ENCODE results near the gene GALNT18. TPM values are rescaled to one million over a fixed set of nuclear protein-coding genes. Genes with fewer than 3 reads are reported as not detected.

GALNT18 gene
- total RNA-seq, 1 donor from 2014 or later = not detected

DNA sequence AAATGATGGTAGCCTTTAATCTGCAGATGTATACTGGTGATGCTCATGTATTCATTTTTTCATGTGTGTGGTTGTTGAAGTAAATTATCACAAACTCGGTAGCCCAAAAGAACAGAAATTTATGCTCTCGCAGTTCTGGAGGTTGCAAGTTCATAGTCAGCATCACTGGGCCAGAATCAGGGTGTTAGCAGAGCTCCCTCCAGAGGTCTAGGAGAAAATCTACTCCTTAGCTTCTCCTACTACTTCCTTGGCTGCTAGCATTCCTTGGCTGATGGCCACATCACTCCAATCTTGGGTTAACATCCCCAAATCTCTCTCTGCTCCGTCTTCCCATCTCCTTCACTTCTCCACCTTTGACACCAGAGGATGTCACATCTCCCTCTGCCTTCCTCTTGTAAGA, 45.3 kb upstream of the GALNT18 start:
- CTCF ChIA-PET = no interaction called here
- ATAC-seq (ENCODE audit: low read depth) (no peak), DNase-seq (no peak)
- peaks cover 5% of the 10 kb centered on the region for H3K9me3 Mint-ChIP-seq
- TF ChIP-seq, protein P1, sequence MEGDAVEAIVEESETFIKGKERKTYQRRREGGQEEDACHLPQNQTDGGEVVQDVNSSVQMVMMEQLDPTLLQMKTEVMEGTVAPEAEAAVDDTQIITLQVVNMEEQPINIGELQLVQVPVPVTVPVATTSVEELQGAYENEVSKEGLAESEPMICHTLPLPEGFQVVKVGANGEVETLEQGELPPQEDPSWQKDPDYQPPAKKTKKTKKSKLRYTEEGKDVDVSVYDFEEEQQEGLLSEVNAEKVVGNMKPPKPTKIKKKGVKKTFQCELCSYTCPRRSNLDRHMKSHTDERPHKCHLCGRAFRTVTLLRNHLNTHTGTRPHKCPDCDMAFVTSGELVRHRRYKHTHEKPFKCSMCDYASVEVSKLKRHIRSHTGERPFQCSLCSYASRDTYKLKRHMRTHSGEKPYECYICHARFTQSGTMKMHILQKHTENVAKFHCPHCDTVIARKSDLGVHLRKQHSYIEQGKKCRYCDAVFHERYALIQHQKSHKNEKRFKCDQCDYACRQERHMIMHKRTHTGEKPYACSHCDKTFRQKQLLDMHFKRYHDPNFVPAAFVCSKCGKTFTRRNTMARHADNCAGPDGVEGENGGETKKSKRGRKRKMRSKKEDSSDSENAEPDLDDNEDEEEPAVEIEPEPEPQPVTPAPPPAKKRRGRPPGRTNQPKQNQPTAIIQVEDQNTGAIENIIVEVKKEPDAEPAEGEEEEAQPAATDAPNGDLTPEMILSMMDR (IDR thresholded peaks at IDR 0.05) = no peak
- no peaks in the 10 kb centered on the region for H3K36me3 Mint-ChIP-seq (ENCODE audit: low read depth)
- H3K4me3 Mint-ChIP-seq = no peak overlapping the region
- intact Hi-C loops (cut with micrococcal nuclease) = no loop called here
- no peak overlapping the region for H3K27ac Mint-ChIP-seq
- peaks cover 19% of the 10 kb centered on the region for H3K27me3 Mint-ChIP-seq
- no peaks in the 10 kb centered on the region for H3K4me1 Mint-ChIP-seq
- POLR2A ChIA-PET = no interaction called here

DNA sequence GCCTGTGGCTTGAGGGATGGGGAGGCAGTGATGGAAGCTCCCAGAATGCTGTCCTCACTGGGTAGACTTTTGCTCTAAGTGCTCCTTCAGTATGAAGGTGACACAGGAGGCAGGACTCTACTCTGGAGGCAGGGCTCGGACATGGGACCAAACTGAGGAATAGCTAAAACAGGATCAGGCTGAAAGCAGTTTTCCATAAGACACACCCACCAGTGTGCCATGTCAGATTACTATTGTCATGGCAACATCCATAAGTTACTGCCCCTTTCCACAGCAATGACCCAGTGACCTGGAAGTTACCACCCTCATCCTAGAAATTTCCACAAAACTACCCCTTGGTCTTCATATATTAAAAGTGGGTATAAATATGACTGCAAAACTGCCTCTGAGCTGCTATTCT, 43.6 kb upstream of the GALNT18 start:
- ChIA-PET POLR2A (no interaction called here), CTCF (no interaction called here)
- TF ChIP-seq, protein P1 (IDR thresholded peaks at IDR 0.05) = no peak
- intact Hi-C loops (cut with micrococcal nuclease) = no loop called here
- ATAC-seq (ENCODE audit: low read depth) (no peak), DNase-seq (no peak)
- Mint-ChIP-seq H3K27ac (no peak overlapping the region), H3K4me1 (no peaks in the 10 kb centered on the region), H3K9me3 (peaks cover 5% of the 10 kb centered on the region), H3K27me3 (peaks cover 22% of the 10 kb centered on the region), H3K4me3 (no peak overlapping the region), H3K36me3 (ENCODE audit: low read depth) (no peaks in the 10 kb centered on the region)

DNA sequence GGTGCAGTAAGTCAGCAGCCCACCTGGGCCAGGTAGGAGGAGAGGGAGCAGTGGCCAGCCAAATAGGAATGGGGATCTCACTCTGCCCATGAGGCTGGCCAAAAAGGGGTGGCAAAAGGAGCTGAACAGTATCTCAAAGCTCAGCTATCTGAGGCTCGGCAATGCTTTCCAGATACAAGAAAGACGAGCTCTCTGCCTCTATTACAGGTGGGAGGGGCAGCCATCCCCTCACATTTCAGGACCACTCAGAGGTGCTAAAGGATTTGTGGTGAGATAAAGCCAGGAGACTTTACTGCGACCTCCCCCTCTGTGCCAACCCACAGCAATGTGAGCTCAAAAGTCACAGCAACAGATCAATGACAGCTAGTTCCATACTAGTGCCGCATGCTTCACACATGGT, 42.1 kb upstream of the GALNT18 start:
- H3K9me3 Mint-ChIP-seq = peaks cover 5% of the 10 kb centered on the region
- ATAC-seq (ENCODE audit: low read depth) = no peak
- H3K36me3 Mint-ChIP-seq (ENCODE audit: low read depth) = no peaks in the 10 kb centered on the region
- H3K4me1 Mint-ChIP-seq = no peaks in the 10 kb centered on the region
- H3K27me3 Mint-ChIP-seq = peaks cover 22% of the 10 kb centered on the region
- intact Hi-C loops (cut with micrococcal nuclease) = no loop called here
- ChIA-PET CTCF (no interaction called here), POLR2A (no interaction called here)
- no peak for DNase-seq
- TF ChIP-seq, protein P1 (IDR thresholded peaks at IDR 0.05) = no peak
- no peak overlapping the region for H3K27ac Mint-ChIP-seq
- H3K4me3 Mint-ChIP-seq = no peak overlapping the region

DNA sequence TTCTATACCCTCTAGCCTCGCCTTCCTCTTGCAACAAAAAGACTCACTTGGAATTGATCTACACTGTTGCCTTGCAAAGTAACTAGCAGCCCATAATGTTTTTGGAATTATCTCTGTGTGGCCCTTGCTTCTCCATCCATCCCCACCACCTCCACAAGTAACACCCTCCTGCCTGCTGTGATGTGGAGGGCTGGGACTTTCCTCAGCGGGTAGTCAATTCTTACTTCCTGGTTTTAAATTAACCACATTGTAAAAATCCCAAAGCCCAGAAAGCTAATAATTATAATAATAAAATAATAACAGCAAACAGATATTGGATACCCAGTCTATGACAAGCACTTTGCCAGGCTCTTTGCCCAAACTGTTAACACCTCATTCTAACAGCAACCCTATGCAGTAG, 40.8 kb upstream of the GALNT18 start:
- Mint-ChIP-seq H3K27ac (no peak overlapping the region), H3K36me3 (ENCODE audit: low read depth) (no peaks in the 10 kb centered on the region), H3K4me3 (no peak overlapping the region), H3K9me3 (peaks cover 5% of the 10 kb centered on the region), H3K4me1 (no peaks in the 10 kb centered on the region), H3K27me3 (peaks cover 18% of the 10 kb centered on the region)
- CTCF ChIA-PET = no interaction called here
- intact Hi-C loops (cut with micrococcal nuclease) = no loop called here
- POLR2A ChIA-PET = no interaction called here
- ATAC-seq (ENCODE audit: low read depth) = no peak
- no peak for DNase-seq
- TF ChIP-seq, protein P1 (IDR thresholded peaks at IDR 0.05) = no peak

DNA sequence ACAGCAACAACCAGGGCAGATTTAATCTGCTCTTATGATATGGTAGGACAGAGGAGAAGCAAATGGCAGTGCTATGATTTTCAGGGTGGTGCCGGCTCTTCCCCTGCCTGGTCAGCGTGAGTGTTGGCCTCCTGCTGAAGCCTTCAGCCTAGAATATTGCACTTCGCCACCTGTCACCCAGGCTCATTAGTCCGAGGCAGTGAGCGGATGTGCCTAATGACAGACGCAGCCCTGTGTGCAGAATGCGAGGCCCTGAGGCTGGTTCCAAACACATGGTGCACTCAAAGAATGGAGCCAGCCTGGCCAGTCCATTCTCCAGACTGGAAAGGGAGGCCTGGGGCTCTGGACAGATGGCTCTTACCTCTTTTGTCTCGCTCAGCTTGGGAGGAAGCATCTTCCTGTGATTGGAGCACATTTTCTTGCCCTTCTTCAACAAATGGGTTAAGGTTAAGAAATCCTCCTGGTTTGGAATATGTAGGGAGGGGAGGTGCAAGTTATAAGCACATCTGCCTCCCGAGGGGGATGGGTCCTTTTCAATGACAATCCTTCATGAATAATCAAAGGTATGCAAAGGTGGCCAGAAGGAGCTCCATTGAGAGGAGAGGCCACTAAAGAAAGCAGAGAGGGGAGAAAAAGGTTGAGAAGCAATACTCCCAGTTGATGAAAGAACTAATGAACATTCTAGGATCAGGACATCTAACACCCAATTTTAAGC, 39.7 kb upstream of the GALNT18 start:
- TF ChIP-seq, protein P1 (IDR thresholded peaks at IDR 0.05) = no peak
- no peak for DNase-seq
- Mint-ChIP-seq H3K36me3 (ENCODE audit: low read depth) (no peaks in the 10 kb centered on the region), H3K27me3 (peaks cover 13% of the 10 kb centered on the region), H3K9me3 (no peaks in the 10 kb centered on the region), H3K4me1 (no peaks in the 10 kb centered on the region), H3K27ac (no peak overlapping the region), H3K4me3 (no peak overlapping the region)
- POLR2A ChIA-PET = no interaction called here
- no peak for ATAC-seq (ENCODE audit: low read depth)
- intact Hi-C loops (cut with micrococcal nuclease) = no loop called here
- CTCF ChIA-PET = no interaction called here

Measured in activated B cell treated with CpG ODN at 0.5 μM for 24 hours (primary cell).